Medulla oblongata (tissue), 1 donor: ENCODE data around the gene NT5DC4.

Experiments
- DNase-seq: peaks from one replicate; pipeline ENCODE4 v3.0.0-alpha.2; 2015; ENCODE audit errors: extremely low spot score

NT5DC4 gene

DNA sequence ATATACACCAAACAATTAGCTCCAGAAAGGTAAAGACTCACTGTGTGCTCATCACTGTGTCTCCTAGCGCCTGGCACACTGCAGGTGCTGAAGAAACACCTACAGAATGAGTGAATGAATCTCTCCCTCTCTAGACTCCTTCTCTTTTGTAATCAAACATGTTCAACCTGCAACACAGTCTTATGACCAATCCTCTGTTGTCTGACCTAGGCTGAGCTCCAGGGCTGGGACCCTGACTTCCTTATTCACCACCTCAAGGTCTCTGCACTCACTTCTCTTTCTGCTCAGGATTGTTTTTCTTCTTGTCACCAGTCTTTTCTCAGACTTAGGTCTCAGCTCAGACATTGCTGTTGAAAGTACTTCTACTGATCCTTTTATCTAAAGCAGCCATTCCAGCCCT, 33.7 kb downstream of the NT5DC4 start:
- peak; percentile 34 for DNase-seq

DNA sequence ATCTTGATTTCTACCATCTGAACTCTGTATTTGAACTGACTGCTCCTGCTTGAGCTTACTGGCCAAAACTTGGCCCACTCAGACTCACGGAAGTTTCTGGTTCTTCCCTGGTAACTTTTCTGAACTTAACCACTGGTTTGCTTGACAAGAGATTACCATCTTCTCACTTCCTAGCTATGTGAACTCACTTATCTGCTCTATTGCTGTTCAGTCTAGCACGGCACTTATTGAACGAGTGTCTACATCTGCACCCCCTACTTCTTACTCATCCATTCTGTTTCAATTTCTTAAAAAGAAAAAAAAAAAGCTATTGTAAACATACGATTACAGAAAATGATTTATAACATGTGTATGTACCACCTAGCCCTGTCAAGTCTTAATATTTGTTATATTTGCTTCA, 34.6 kb downstream of the NT5DC4 start:
- DNase-seq: no peak

DNA sequence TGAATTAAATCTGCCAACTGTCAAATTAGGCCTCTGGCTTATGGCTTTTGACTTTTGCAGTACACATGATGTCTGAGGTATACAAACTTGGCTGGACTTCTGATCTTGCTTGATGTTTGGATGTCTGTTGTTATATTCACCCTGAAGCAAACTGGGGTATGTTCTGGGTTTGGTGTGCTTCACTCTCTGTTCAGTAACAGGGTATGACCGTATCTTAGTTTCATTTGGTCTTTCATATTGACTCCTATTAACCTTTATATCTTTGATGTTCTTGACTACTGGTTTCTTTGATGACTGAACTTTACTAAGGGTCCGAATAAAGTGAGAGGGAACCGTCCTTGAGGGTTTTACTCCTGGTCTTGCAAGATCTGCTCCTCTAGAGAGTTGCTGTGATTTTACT, 35.4 kb downstream of the NT5DC4 start:
- DNase-seq: no peak

DNA sequence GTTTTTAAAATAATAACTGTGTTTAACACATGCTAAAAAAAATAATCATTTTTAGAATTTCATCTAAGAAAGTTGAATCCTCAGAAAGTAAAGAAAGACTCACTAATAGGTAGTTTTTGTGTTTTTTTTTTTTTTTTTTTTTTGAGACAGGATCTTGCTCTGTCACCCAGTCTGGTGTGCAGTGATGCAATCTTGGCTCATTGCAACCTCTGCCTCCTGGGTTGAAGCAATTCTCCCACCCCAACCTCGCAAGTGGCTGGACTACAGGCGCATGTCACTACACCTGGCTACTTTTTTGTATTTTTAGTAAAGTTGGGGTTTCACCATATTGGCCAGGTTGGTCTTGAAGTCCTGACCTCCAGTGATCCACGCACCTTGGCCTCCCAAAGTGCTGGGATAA, 36.4 kb downstream of the NT5DC4 start:
- DNase-seq: no peak

DNA sequence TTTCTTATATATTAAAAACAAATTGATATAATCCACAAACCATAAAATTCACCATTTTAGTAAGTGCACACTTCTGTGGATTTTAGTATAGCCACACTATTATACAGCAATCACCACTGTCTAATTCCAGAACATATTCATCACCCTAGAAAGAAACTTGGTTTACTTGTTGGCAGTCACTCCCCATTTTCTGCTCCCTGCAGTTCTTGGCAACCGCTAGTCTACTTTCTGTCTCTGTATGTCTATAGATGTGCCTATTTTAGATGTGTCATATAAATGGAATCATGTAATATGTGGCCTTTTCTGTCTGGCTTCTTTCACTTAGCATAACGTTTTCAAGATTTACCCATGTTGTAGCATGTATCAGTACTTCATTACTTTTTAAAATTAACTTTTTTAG, 37.9 kb downstream of the NT5DC4 start:
- DNase-seq: no peak

DNA sequence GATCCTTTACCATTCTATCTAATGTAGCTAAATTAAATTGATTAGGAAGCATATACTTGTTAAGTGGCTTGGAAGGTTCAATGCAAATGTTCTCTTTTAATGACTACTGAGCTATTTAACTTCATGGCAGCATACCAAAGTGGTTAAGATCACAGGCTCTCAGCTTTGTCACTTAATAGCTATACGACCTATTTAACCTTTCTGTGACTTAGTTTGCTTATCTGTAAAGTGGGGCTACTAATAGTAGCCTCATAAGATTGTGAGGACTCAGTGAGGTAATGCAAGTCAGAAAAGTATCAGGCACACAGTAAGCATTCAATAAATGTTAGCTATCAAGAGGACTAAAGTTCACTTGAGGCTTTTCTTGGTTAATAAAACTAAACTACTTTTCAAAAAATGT, 39.3 kb downstream of the NT5DC4 start:
- no peak for DNase-seq

DNA sequence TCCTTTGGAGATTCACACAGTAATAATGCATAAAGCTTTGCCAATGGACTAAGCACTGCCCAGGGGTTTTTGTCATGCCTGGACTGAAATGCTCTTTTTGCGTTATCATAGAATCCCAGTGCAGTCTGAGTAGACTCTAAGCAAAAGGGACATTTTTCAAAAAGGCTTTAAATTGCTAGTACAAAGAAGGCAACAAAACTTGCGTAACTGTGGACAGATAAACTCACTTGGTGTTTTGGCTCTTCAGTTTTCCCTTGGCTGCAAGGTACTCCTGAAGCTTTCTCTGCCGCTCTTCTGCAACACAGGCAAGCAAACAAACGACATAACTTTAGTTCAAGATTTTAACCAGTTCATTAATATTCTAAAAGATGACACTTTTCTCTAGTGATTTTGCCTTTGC, 41.5 kb downstream of the NT5DC4 start:
- DNase-seq: no peak

DNA sequence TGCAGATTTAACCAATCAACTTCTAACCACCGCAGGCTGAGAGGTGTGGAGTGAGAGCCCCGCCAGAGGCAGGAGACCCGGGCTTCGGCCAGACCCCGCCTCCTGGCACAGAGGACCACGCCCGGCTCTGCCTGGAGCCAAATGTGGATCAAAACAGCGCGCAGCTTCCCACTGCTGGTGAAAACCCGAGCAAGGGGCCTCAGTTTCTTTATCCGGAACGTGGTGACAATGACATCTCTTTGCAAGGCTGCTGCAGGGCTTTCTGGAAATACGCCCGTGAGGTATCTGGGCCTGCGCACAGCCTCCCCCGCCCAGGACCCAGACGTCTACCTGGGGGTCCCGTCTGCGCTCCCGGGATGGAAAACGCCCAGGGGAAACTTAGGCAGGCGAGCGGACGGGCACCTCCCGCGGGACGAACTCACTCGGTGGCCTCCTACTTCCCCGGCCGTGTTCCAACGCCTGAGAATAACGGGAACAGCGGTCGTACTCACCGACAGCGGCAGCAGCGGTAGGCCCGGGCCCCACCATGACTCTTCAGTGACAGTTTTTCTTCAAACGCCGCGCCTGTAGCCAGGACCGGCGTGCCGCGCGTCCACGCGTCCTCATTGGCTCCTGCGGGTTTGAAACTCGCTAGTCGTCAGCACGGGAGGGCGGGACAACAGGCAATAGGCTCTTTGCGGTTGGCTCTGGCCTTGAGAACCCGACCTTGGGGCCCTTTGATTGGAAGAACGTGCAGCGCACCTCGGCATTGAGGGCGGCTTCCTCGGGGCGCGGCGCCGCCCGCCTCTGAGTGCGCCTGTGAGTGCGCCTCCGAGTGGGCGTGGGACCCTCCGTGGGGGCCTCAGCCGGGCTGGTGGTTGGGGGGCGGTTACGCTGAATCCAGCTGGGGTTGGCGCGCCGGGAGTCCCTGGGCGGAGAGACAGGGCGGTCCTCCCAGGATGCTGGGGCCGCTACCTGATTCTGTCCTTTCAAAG, 43.5 kb downstream of the NT5DC4 start, which contains the start of gene CKAP2L:
CKAP2L (minus strand) TSS at position 539 of the 974 bp plus-strand sequence; CDS start at position 528, 11 bp downstream.
- peak; percentile 98 for DNase-seq

DNA sequence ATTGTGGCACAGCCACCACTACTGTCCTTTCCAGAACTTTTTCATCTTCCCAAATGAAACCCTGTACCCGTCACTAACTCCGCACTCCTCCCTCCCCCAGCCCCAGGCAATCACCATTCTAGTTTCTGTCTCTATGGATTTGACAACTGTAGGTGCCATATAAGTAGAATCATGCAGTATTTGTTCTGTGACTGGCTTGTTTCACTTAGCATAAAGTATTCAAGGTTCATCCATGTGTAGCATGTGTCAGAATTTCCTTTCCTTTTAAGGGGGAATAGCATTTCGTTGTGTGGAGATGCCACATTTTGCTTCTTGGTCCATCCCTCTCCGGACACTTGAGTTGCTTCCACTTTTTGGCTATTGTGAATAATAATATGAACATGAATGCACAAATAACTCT, 44.4 kb downstream of the NT5DC4 start:
- no peak for DNase-seq

DNA sequence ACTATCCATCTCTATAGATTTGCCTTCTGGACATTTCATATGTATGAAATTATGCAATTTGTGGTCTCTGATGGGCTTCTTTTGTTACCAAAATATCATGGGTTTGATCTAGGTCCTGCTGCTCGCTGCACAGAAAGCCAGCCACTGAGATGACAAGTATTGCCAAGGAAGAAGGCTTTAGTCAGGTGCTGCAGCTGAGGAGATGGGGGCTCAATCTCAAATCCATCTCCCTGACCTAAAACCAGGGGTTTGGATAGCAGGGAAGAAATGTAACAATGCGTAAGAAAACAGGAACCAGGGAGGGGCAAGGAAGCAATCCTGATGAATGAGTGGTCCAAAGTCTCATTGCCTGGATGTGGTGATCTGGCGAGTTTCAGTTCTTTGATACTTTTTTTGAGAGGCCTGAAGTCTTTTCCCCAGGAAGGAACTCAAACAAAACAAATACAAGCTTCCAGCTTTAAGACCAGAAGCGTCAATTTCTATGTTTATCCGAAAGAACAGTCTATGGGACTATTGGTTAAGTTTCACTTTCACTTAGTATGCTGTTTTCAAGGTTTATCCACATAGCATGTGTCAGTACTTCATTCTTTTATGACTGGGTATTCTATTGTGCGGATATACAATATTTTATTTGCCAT, 47.0 kb downstream of the NT5DC4 start:
- DNase-seq: peak; percentile 4

DNA sequence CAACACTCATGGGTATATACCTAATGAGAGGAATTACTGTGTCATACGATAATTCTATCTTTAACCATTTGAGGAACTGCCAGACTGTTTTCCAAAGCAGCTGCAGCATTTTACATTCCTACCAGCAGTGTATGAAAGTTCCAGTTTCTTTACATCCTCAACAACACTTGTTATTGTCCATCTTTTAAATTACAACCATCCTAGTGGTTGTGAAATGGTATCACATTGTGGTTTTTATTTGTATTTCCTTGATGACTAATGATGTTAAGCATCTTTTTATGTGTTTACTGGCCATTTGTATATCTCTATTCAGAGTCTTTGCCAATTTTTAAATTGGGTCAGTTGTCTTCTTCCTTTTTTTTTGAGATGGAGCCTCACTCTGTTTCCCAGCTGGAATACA, 47.6 kb downstream of the NT5DC4 start:
- DNase-seq: no peak

DNA sequence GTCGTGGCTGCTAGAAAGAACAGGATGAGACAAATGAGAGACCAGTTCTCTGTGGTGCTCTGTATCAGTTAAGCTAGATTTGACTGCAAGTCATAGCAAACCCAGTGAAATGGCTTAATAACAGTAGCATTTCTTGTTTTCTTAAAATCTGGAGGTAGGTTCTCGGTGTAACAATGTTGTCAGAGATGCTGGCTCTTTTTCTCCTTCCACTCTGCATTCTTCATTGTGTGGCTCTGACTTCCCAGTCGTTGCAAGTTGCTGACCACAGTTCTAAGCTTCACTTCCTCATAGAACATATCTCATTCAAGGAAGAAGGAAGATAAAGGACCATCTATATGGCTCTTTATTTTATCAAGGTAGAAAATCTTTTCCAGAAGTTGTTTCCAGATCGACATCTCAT, 51.5 kb downstream of the NT5DC4 start:
- DNase-seq: peak; percentile 63

DNA sequence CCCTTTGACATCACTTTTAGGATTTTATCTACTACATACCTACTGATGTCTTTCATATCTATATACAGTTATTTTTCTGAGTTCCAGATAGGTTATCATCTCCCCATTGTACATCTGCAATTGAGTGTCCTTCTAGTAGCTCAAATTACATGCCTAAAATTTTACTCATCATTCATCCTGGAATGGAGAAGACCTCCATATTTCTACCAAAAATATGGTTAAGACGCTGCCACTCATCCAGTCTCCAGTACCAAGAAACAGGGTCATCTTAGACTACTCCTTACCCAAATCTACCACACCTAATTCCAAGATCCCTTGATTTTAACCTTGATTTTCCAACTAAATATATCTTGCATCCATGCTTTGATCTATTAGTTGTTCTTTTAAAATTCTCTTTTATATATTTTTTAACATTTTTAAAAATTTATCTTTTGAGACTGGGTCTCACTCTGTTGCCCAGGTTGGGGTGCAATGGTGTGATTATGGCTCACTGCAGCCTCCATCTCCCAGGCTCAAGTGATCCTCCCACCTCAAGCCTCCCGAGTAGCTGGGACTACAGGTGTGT, 52.2 kb downstream of the NT5DC4 start:
- no peak for DNase-seq

DNA sequence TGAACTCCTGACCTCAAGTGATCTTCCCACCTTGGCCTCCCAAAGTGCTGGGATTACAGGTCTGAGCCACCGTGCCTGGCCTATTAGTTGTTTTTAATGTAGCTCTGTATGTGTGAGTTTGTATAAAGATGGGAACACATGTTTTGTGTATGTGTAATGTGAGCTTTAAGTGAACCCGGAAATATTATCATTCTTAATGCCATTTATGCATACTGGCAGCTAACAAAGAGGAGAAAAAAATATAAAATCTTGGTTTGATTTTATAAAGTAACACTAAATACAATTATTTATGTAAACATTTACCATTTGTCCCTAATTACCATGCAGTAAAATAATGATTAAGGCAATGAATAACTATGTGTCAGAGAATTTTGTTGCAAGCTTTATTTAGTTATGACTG, 52.7 kb downstream of the NT5DC4 start:
- DNase-seq: no peak

DNA sequence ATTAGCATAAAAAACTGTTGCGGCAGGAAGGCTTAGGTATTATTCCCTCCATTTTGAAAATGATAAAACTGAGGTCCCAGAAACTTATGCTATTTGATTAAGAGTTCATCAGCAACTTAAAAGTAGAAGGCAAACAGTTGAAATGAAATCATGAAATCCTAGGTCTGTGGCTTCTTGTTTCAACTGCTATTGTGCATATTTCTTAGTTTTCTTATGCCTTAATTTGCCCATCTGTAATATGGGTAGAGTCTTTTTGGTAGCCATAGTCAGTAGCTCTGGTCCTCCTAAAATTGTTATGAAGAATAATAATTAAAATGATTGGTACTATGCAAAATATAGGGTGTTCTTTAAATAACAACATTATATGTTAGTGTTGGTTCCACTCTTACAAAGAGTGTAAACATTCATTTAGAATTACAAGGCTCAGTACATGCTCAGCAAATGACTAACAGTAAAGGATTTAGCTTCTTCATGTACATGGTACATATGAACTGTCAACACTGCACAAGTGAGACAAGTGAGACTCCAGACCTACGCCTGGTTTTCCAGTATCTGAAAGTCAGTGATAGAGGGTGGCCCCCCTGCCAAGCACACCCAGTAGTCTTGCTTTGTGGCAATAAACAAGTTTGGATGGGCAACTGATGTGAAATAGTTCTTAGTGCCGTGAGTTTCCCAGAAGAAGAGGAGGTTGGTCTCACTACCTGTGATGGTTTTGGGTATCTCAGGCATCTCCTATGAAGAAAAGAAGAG, 53.9 kb downstream of the NT5DC4 start:
- DNase-seq: no peak

DNA sequence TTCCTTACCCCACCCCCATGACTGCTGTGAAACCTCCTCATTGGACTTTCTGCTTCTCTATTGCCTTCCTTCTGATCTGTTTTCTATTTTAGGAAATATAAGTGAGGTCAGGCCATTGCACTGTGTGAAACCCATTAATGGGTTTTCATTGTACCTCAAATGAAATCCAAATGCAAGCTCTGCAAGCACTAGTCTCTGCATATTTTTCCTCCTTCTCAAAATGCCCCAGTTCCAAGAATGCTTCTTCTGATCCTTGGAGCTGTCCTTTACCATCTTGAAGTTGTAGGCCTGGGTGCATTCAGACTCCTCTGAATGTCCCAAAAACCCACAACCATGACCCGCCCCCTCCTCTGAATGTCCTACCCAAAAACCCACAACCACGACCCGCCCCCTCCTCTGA, 55.3 kb downstream of the NT5DC4 start:
- no peak for DNase-seq

DNA sequence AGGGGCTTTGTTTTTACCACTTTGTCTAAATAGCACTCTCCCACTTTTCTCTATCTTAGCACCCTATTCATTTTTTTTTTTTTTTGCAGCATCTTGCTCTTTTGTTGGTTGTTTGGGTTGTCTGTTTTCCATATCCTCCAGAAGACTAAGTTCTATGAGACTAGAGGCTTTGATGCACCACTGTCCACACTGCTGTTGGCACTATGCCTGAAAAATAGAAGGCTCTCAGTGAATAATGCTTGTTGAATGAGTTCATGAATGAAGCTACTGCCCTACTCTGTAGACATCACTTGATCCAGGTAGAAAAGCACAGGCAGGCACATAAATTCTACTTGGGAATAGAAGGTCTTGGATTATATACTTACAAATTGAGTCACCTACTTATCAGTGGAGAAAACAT, 56.2 kb downstream of the NT5DC4 start:
- DNase-seq: no peak

DNA sequence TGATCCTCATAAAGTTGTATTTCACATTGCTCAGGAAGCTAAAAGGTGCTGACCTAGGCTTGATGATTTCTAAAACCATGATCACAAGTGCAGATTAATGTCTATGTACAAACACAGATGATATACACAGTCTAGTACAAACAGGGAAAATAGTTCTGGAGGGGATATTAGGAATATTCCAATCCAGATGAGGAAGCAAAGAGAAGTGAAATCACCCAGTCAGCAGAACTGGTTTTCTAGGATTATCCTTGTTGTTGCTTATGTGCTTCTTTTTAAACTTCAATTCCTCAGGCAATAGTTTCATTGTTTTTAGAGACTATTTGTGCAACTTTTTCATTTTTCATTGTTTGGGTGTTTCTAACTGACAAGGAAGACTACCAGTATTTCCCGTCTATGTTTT, 58.8 kb downstream of the NT5DC4 start:
- DNase-seq: no peak

DNA sequence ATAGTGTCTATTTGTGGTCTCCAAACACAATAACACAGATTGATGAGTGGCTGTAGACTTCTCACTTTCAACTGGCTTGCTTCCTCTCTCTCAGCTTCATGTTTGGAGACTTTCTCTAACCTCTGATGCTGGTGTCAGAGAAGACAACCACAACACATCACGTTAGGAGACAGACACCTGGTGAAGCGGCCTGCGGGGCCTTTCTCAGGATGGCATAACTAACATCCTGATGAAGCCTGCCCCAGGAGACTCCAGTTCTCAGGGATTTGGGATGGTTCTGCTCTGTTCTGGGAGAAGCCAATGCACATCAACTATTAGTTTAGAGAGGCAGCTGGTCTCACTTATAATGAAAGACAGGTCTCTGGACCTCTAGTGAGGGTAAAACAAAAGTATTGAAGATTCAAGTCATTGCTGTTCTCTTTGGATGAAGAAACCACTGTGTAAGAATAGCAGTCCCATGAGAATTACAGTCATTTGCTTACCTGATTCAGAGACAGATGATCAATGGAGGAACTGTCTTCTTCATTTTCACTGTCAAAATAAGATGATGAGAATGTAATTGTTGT, 61.5 kb downstream of the NT5DC4 start:
- no peak for DNase-seq

DNA sequence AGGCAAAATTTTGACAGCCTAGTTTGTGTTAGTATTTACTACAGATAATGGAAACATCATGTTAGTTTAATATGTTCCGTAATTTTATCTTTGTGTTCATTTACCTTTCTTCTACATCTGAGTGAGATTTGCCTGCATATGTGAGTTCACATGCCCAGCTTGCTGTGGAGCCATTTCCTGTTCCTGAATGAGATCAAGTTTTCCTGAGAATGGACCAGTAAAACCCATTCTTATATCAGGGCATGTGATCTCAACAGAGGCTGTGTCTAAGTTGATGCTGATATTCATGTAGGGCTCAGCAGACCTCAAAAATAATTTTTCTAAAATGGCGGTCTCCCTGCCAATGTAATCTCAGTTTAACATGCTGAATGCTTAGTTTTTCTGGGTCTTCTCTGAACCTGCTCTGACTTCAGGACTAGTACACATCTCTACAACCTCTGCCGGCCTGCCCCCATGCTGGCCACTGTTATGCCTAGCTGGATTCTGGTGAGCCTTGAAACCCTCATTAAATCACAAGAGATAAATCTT, 62.4 kb downstream of the NT5DC4 start:
- no peak for DNase-seq
